Ishikawa (cell line): ENCODE results near the gene ACBD6.

Experiments
- CEBPB ChIP-seq: IDR thresholded peaks from 2 replicates; pipeline ENCODE4 v1.6.1; 2012
- CREB1 ChIP-seq: IDR thresholded peaks from 2 replicates; pipeline ENCODE4 v1.6.1; 2012; ENCODE audit warnings: low read depth
- EGR1 ChIP-seq: IDR thresholded peaks from 2 replicates; pipeline ENCODE4 v1.6.1; 2012
- EP300 ChIP-seq: IDR thresholded peaks from 2 replicates; pipeline ENCODE4 v1.6.1; 2012; ENCODE audit warnings: borderline replicate concordance
- FOXM1 ChIP-seq: IDR thresholded peaks from 2 replicates; pipeline ENCODE4 v1.6.1; 2012; ENCODE audit warnings: low read depth, borderline replicate concordance
- NFIC ChIP-seq: IDR thresholded peaks from 2 replicates; pipeline ENCODE4 v1.6.1; 2012
- RAD21 ChIP-seq: IDR thresholded peaks from 2 replicates; pipeline ENCODE4 v1.6.1; 2012; ENCODE audit warnings: low read depth
- REST ChIP-seq: IDR thresholded peaks from 2 replicates; pipeline ENCODE4 v1.6.1; 2012; ENCODE audit warnings: low read depth, mild to moderate bottlenecking
- TAF1 ChIP-seq: IDR thresholded peaks from 2 replicates; pipeline ENCODE4 v1.6.1; 2012; ENCODE audit warnings: low read depth, mild to moderate bottlenecking
- TCF12 ChIP-seq: IDR thresholded peaks from 2 replicates; pipeline ENCODE4 v1.6.1; 2012; ENCODE audit warnings: low read depth
- TEAD4 ChIP-seq: IDR thresholded peaks from 2 replicates; pipeline ENCODE4 v1.6.1; 2012
- YY1 ChIP-seq: IDR thresholded peaks from 2 replicates; pipeline ENCODE4 v1.6.1; 2012; ENCODE audit warnings: low read depth
- ZBTB7A ChIP-seq: IDR thresholded peaks from 2 replicates; pipeline ENCODE4 v1.6.1; 2012; ENCODE audit warnings: low read depth
- TF ChIP-seq, protein P1 (sequence below): IDR thresholded peaks from 2 replicates; pipeline ENCODE4 v1.6.1; 2012
- TF ChIP-seq, protein P2 (sequence below): IDR thresholded peaks from 2 replicates; pipeline ENCODE4 v1.6.1; 2012

ACBD6 gene

DNA sequence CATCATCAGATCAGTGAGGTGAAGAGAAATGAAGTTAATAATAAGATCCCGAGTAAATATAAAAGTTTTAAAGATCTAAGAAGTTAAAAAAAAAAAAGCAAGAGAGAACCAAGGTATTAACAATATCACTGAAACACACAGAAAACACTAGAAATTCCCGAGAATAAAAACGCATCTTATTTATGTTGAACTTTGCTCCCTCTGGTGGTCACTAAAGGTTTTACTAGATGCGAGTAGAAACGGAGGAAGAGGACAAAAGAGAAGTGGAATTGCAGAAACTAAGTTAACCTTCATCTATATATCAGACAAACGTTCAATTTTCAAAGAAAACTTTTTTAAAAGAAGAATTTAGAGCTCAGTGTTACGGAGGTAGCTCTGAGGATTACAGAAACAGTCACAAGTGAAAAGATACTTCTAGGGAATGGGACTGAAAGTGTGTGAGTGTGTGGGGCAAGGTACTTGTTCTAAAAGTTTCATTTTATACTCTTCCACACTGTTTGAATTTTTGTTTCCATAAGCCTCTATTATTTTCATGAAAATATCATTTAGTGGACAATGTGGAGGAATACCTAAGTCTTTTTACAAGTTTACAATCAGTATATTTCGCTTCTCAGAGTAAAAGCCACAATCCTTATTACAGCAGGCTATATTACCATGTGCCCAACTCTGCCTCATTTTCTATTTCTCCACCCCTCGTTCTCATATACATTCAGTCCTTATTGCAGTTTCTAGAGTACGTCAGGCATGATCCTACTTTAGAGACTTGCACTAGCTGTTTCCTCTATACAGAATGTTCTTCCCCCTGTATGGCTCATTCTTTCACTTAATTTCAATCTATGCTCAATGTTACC is 19.7 kb downstream of the ACBD6 start:
- TF ChIP-seq RAD21 (peak; percentile 48), REST (no peak), TCF12 (no peak)

- TF ChIP-seq NFIC (no peak), EGR1 (no peak), REST (no peak), YY1 (no peak), CEBPB (no peak)
- TF ChIP-seq, protein P1, sequence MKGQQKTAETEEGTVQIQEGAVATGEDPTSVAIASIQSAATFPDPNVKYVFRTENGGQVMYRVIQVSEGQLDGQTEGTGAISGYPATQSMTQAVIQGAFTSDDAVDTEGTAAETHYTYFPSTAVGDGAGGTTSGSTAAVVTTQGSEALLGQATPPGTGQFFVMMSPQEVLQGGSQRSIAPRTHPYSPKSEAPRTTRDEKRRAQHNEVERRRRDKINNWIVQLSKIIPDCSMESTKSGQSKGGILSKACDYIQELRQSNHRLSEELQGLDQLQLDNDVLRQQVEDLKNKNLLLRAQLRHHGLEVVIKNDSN: no peak
Observed at GRCh38 chr1:180470031-180470430, 32.3 kb downstream of the ACBD6 start.

GRCh38 chr1:180468311-180468710 is 34.1 kb downstream of the ACBD6 start:
- TF ChIP-seq EP300 (no peak), REST (no peak), TCF12 (no peak), RAD21 (no peak), TAF1 (no peak), NFIC (no peak), CEBPB (no peak), EGR1 (no peak), CREB1 (no peak), ZBTB7A (no peak), TEAD4 (no peak)
- TF ChIP-seq, protein P2, sequence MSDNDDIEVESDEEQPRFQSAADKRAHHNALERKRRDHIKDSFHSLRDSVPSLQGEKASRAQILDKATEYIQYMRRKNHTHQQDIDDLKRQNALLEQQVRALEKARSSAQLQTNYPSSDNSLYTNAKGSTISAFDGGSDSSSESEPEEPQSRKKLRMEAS: no peak

- TF ChIP-seq FOXM1: no peak
Observed at GRCh38 chr1:180462102-180462501, 40.3 kb downstream of the ACBD6 start.

DNA sequence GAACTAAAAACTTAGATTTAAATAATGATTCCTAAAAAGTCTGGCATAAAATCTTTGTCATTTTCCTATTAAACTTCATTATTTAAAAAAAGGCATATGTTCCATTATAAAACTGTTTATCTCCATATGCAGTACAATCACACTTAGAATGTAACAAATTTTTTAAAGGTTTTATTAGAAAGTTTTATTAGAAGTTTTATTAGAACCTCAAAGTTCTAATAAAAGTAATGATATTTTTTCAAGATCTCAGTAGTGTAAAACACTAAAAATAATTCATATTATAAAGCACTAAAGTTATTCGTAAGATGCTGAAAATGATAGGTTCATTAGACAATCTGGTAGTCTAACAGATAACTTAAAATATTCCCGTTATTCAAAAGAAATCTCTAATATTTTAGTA is 43.6 kb downstream of the ACBD6 start:
- TF ChIP-seq RAD21 (no peak), ZBTB7A (no peak), CREB1 (no peak), EGR1 (no peak), REST (no peak), NFIC (no peak), TCF12 (no peak), FOXM1 (no peak), EP300 (no peak), TAF1 (no peak)
- TF ChIP-seq, protein P2: no peak
- TF ChIP-seq, protein P1: no peak
